WTC11 (cell line): ENCODE measurements around the gene C1QL4. TPM values are rescaled to one million over a fixed set of nuclear protein-coding genes. Genes with fewer than 3 reads are reported as not detected.

Experiments
- ATAC-seq: fragments of 200-7000 bp; cut with Tn5 transposase; 2 replicates; pipeline ENCODE4 v1.10.0; 2021; ENCODE audit warnings: mild to moderate bottlenecking, moderate library complexity
- CTCF ChIA-PET: fragments of 300-600 bp; sonication (Branson Sonifier 250); formaldehyde crosslinking; loops from one replicate; lab custom pipeline; 2021; ENCODE audit warnings: antibody characterized with exemption; lab: Charles Lee
- POLR2A ChIA-PET: fragments of 350-600 bp; sonication (Branson Sonifier 250); formaldehyde crosslinking; loops from one replicate; lab custom pipeline; 2021; ENCODE audit warnings: antibody characterized with exemption; lab: Charles Lee
- DNase-seq: peaks from one replicate; pipeline ENCODE4 v3.0.0; 2021; ENCODE audit warnings: low spot score
- H3K27ac Mint-ChIP-seq: 2 replicates; pipeline ENCODE4 v1.8.0; 2021; ENCODE audit warnings: mixed read lengths
- H3K27me3 Mint-ChIP-seq: 2 replicates; pipeline ENCODE4 v1.8.0; 2021; ENCODE audit warnings: low read depth, mild to moderate bottlenecking, moderate library complexity, mixed read lengths
- H3K36me3 Mint-ChIP-seq: 2 replicates; pipeline ENCODE4 v1.8.0; 2021; ENCODE audit warnings: mixed read lengths
- H3K4me1 Mint-ChIP-seq: 2 replicates; pipeline ENCODE4 v1.8.0; 2022; ENCODE audit warnings: mixed read lengths
- H3K4me3 Mint-ChIP-seq: 2 replicates; pipeline ENCODE4 v1.8.0; 2021; ENCODE audit warnings: mild to moderate bottlenecking, moderate library complexity, mixed read lengths
- H3K9me3 Mint-ChIP-seq: 2 replicates; pipeline ENCODE4 v1.8.0; 2021; ENCODE audit warnings: mixed read lengths
- ATF3 ChIP-seq: sonication (generic); formaldehyde crosslinking; conservative IDR thresholded peaks from 2 replicates; pipeline ENCODE4 v1.8.1; 2022; ENCODE audit warnings: mild to moderate bottlenecking, missing genetic modification reagents
- FOXK1 ChIP-seq: sonication (generic); formaldehyde crosslinking; IDR thresholded peaks from 2 replicates; pipeline ENCODE4 v1.8.0; 2022; ENCODE audit warnings: mild to moderate bottlenecking, moderate library complexity, missing genetic modification reagents
- FOXP4 ChIP-seq: sonication (generic); formaldehyde crosslinking; IDR thresholded peaks from 2 replicates; pipeline ENCODE4 v1.8.0; 2022; ENCODE audit warnings: mild to moderate bottlenecking, missing genetic modification reagents
- HMGA2 ChIP-seq: fragments of 250-450 bp; sonication (Bioruptor Pico); IDR thresholded peaks from 2 replicates; pipeline ENCODE4 v1.4.0; 2021; ENCODE audit warnings: mild to moderate bottlenecking, moderate library complexity
- MYBL2 ChIP-seq: sonication (generic); formaldehyde crosslinking; IDR thresholded peaks from 2 replicates; pipeline ENCODE4 v1.8.1; 2023; ENCODE audit warnings: mild to moderate bottlenecking, moderate library complexity, missing genetic modification reagents
- NR1H2 ChIP-seq: sonication (generic); formaldehyde crosslinking; IDR thresholded peaks from 2 replicates; pipeline ENCODE4 v1.9.0; 2021; ENCODE audit warnings: mild to moderate bottlenecking, moderate library complexity, missing genetic modification reagents
- RELA ChIP-seq: sonication (generic); formaldehyde crosslinking; IDR thresholded peaks from 2 replicates; pipeline ENCODE4 v1.8.1; 2022; ENCODE audit warnings: missing genetic modification reagents, mild to moderate bottlenecking, borderline replicate concordance
- SOX15 ChIP-seq: fragments of 250-450 bp; sonication (Bioruptor Pico); IDR thresholded peaks from 2 replicates; pipeline ENCODE4 v1.9.0; 2021; ENCODE audit warnings: mild to moderate bottlenecking
- ZNF121 ChIP-seq: sonication (generic); formaldehyde crosslinking; IDR thresholded peaks from 2 replicates; pipeline ENCODE4 v1.8.0; 2023; ENCODE audit warnings: missing genetic modification reagents
- ZNF138 ChIP-seq: sonication (generic); formaldehyde crosslinking; conservative IDR thresholded peaks from 2 replicates; pipeline ENCODE4 v1.8.1; 2022; ENCODE audit warnings: mild to moderate bottlenecking, moderate library complexity, missing genetic modification reagents
- ZNF281 ChIP-seq: sonication (generic); formaldehyde crosslinking; IDR thresholded peaks from 2 replicates; pipeline ENCODE4 v1.8.0; 2023; ENCODE audit warnings: mild to moderate bottlenecking, missing genetic modification reagents
- ZNF396 ChIP-seq: fragments of 250-450 bp; sonication (Bioruptor Pico); IDR thresholded peaks from 2 replicates; pipeline ENCODE4 v1.8.0; 2021; ENCODE audit warnings: mild to moderate bottlenecking, moderate library complexity, borderline replicate concordance
- total RNA-seq: library from RNA; stranded (reverse); gene quantifications from 3 replicates; pipeline ENCODE4 v1.2.3, GENCODE V29; 2021
- TF ChIP-seq, protein P1 (sequence below): sonication (generic); formaldehyde crosslinking; IDR thresholded peaks from 2 replicates; pipeline ENCODE4 v1.8.1; 2022; ENCODE audit warnings: low read depth, missing genetic modification reagents, borderline replicate concordance
- TF ChIP-seq, protein P2 (sequence below): sonication (generic); formaldehyde crosslinking; IDR thresholded peaks from 2 replicates; pipeline ENCODE4 v1.8.1; 2022; ENCODE audit warnings: mild to moderate bottlenecking, moderate library complexity, missing genetic modification reagents
- TF ChIP-seq, protein P3 (sequence below): sonication (generic); formaldehyde crosslinking; IDR thresholded peaks from 2 replicates; pipeline ENCODE4 v1.8.1; 2023; ENCODE audit warnings: mild to moderate bottlenecking, missing genetic modification reagents, borderline replicate concordance

C1QL4 gene
- total RNA-seq, 1 experiment from 2014 or later, result 1.2 TPM

GRCh38 chr12:49340971-49341776 is 4.2 kb upstream of the C1QL4 start:
- Mint-ChIP-seq H3K27me3 (peaks cover 99% of the 10 kb centered on the region), H3K9me3 (no peaks in the 10 kb centered on the region), H3K4me3 (peak overlapping the region; percentile 67), H3K4me1 (peaks cover 51% of the 10 kb centered on the region), H3K27ac (no peak overlapping the region), H3K36me3 (no peaks in the 10 kb centered on the region)
- POLR2A ChIA-PET, result interaction anchor here (1.0 to 2.7 kb wide), 4 partner anchors 9 to 48 kb away, joined by 3 to 18 read pairs (median 9); partner anchors contain the start of gene TROAP
- ATAC-seq, result no peak
- TF ChIP-seq, protein P1, sequence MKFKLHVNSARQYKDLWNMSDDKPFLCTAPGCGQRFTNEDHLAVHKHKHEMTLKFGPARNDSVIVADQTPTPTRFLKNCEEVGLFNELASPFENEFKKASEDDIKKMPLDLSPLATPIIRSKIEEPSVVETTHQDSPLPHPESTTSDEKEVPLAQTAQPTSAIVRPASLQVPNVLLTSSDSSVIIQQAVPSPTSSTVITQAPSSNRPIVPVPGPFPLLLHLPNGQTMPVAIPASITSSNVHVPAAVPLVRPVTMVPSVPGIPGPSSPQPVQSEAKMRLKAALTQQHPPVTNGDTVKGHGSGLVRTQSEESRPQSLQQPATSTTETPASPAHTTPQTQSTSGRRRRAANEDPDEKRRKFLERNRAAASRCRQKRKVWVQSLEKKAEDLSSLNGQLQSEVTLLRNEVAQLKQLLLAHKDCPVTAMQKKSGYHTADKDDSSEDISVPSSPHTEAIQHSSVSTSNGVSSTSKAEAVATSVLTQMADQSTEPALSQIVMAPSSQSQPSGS, result no peak
- no peak for TF ChIP-seq ZNF121 (CRISPR knock-in tag)
- no peak for TF ChIP-seq FOXK1 (CRISPR knock-in tag)
- no peak for TF ChIP-seq SOX15 (CRISPR knock-in tag)
- TF ChIP-seq HMGA2 (CRISPR knock-in tag), result no peak
- no peak for TF ChIP-seq RELA
- no peak for TF ChIP-seq FOXP4 (CRISPR knock-in tag)
- no peak for TF ChIP-seq NR1H2 (CRISPR knock-in tag)
- TF ChIP-seq ATF3 (CRISPR knock-in tag), result no peak
- TF ChIP-seq, protein P2, sequence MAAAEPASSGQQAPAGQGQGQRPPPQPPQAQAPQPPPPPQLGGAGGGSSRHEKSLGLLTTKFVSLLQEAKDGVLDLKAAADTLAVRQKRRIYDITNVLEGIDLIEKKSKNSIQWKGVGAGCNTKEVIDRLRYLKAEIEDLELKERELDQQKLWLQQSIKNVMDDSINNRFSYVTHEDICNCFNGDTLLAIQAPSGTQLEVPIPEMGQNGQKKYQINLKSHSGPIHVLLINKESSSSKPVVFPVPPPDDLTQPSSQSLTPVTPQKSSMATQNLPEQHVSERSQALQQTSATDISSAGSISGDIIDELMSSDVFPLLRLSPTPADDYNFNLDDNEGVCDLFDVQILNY (CRISPR knock-in tag), result no peak
- TF ChIP-seq ZNF281, result no peak
- TF ChIP-seq, protein P3, sequence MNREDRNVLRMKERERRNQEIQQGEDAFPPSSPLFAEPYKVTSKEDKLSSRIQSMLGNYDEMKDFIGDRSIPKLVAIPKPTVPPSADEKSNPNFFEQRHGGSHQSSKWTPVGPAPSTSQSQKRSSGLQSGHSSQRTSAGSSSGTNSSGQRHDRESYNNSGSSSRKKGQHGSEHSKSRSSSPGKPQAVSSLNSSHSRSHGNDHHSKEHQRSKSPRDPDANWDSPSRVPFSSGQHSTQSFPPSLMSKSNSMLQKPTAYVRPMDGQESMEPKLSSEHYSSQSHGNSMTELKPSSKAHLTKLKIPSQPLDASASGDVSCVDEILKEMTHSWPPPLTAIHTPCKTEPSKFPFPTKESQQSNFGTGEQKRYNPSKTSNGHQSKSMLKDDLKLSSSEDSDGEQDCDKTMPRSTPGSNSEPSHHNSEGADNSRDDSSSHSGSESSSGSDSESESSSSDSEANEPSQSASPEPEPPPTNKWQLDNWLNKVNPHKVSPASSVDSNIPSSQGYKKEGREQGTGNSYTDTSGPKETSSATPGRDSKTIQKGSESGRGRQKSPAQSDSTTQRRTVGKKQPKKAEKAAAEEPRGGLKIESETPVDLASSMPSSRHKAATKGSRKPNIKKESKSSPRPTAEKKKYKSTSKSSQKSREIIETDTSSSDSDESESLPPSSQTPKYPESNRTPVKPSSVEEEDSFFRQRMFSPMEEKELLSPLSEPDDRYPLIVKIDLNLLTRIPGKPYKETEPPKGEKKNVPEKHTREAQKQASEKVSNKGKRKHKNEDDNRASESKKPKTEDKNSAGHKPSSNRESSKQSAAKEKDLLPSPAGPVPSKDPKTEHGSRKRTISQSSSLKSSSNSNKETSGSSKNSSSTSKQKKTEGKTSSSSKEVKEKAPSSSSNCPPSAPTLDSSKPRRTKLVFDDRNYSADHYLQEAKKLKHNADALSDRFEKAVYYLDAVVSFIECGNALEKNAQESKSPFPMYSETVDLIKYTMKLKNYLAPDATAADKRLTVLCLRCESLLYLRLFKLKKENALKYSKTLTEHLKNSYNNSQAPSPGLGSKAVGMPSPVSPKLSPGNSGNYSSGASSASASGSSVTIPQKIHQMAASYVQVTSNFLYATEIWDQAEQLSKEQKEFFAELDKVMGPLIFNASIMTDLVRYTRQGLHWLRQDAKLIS, result no peak
- no peak for TF ChIP-seq ZNF396 (CRISPR knock-in tag)
- TF ChIP-seq ZNF138 (CRISPR knock-in tag), result no peak
- TF ChIP-seq MYBL2 (CRISPR knock-in tag), result no peak
- DNase-seq, result no peak
- CTCF ChIA-PET, result interaction anchor here (0.7 to 3.9 kb wide), 45 partner anchors 9 to 605 kb away, joined by 3 to 264 read pairs (median 8); partner anchors contain the start of genes KCNH3, PRPF40B, PRPH and SPATS2
